H1 (cell line): ENCODE measurements around the gene MGARP. TPM values are rescaled to one million over a fixed set of nuclear protein-coding genes. Genes with fewer than 3 reads are reported as not detected.

Experiments used
- CHD7 ChIP-seq: fragments of 300-600 bp; sonication (generic); IDR thresholded peaks from 2 replicates; pipeline ENCODE4 v1.7.1; 2012; ENCODE audit warnings: low read length, moderate library complexity, mild to moderate bottlenecking, inconsistent platforms; ENCODE audit not compliant: insufficient replicate concordance
- KDM1A ChIP-seq: fragments of 200-600, 300-600 bp; sonication (generic); IDR thresholded peaks from 2 replicates; pipeline ENCODE4 v1.7.1; 2016; ENCODE audit warnings: mild to moderate bottlenecking, low read length, borderline replicate concordance
- RBBP5 ChIP-seq: IDR thresholded peaks from 2 replicates; pipeline ENCODE4 v1.7.1; 2012; ENCODE audit warnings: low read depth, mild to moderate bottlenecking, inconsistent platforms, low read length, moderate library complexity, borderline replicate concordance
- SP2 ChIP-seq: IDR thresholded peaks from 2 replicates; pipeline ENCODE4 v1.6.1; 2012; ENCODE audit warnings: mild to moderate bottlenecking, low read length, inconsistent platforms
- polyA plus RNA-seq, 7 experiments: library from polyadenylated mRNA; depleted of rRNA in 3 of 7; stranded (reverse) in 5 of 7; unstranded in 2 of 7; fragments of >200 nt in 5 of 7; fragments of 200-250 nt in 2 of 7; gene quantifications; 1 replicate in 5 of 7; 2 replicates in 1 of 7; 4 replicates in 1 of 7; pipeline versions ENCODE4 v1.2.1 to v1.2.3, GENCODE V29; 2011 to 2013; ENCODE audit warnings: missing spikeins in 2 of 7, mixed read lengths in 2 of 7
- total RNA-seq: library from RNA; stranded (reverse); fragmentation: NEBNext Ultra II Directional; extraction: Animal tissue kit (Norgen Biotek cat#: 25700); gene quantifications from 2 replicates; pipeline ENCODE4 v1.2.1, GENCODE V29; 2021

Gene MGARP
- total and polyA plus RNA-seq, 2 of the 8 experiments (the other 6 are each of a cell fraction or from before 2014, with no cell fraction given): 2.8 to 4.5 TPM

GRCh38 chr4:139253046-139253445 lies 27.0 kb downstream of the MGARP start (continued):
- TF ChIP-seq CHD7: no peak
- TF ChIP-seq RBBP5: no peak
- TF ChIP-seq SP2: no peak
- TF ChIP-seq KDM1A: no peak
